ENCODE data around the gene MRPL12.
"Not testable (repeated sequence)": the region's sequence is repeated elsewhere in the genome, so short reads cannot be mapped to it uniquely, and the experiment has no call there.

The MRPL12 gene

GRCh38 chr17:81716674-81716996 lies 13.5 kb downstream of the MRPL12 start:
- no peak for DNase-seq (ENCODE audit: low read depth in 2 of 2)

GRCh38 chr17:81717049-81717765 lies 14.0 kb downstream of the MRPL12 start:
- no peak for DNase-seq (ENCODE audit: low read depth in 2 of 2)

- no peak for DNase-seq (ENCODE audit: low read depth in 2 of 2)
These were observed 14.6 kb downstream of the MRPL12 start for GRCh38 chr17:81717766-81718089.

GRCh38 chr17:81719410-81720266 lies 16.5 kb downstream of the MRPL12 start:
- DNase-seq (ENCODE audit: low read depth in 2 of 2), result no peak

DNA sequence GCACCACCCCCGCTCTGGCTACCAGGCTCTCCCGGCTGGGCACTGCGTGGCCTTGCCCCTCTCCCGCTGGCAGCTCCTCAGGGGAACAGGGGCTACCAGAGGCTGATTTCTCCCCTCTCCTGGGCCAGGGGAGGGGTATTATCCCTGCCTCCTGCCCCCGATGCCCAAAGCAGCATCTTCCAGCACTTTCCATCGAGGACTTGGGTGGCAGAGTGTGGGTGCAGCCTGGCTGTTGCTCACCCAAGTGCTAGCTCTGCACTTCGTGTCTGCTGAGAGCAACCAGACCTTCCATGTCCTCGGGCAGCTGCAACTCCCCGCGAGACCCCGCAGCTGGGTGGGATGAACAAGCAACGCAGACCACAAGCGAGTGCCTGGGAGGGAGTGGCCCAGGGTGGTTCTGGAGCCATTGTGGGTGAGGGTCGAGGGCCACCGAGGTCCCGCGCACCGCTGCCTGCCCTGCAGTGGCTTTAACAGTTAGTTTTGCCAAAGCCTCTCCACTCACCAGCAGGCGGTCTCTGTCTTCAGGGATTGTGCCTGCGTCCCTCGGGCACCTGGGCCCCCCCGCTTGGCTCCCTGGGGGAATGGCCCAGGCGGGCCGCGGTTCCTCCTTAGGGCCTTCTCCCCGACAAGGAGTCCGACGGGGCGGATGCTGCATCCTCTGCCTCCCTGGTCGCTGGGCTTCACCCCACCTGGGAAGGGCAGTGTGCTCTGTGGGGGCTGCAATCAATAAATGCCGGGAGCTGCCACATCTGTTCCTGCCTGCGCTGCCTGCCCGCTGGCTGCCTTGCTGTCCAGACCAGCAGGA lies 17.3 kb downstream of the MRPL12 start:
- DNase-seq (ENCODE audit: low read depth in 2 of 2), result no peak

GRCh38 chr17:81722184-81723120 lies 19.3 kb downstream of the MRPL12 start:
- DNase-seq (ENCODE audit: low read depth in 2 of 2), result no peak

- DNase-seq (ENCODE audit: low read depth in 2 of 2), result no peak
These were observed 20.6 kb downstream of the MRPL12 start for GRCh38 chr17:81723651-81724209.

DNA sequence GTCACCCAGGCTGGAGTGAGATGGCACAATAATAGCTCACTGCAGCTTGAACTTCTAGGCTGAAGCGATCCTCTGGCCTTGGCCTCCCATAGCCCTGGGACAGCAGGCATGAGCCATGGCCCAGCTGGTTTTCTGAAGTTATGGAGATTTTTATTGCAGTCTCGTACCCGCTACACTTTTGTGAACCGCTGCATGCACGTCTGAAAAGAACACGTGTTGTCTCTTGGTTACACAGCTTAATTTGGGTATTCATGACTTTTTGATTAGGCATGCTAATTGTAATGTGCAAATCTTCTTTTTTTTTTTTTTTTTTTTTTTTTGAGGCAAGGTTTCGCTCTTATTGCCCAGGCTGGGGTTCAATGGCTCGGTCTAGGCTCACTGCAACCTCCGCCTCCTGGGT lies 22.3 kb downstream of the MRPL12 start:
- DNase-seq (ENCODE audit: low read depth in 2 of 2), result no peak

DNA sequence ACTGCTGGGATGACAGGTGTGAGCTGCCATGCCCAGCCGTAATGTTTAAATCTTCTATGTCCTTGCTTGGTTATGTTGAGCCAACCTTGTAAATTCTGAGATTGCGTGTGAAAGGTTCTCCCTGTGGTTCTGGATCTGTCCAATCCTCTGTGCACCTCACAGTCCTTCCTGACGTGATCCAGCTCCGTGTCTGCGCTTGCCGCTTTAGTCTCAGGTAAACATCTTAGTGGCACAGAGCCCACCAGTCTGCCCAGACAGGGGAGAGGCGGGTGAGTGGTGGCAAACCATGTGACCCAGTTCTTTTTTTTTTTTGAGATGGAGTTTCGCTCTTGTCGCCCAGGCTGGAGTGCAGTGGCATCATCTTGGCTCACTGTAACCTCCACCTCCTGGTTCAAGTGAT lies 22.8 kb downstream of the MRPL12 start:
- no peak for DNase-seq (ENCODE audit: low read depth in 2 of 2)

- no peak for DNase-seq (ENCODE audit: low read depth in 2 of 2)
These were observed 24.3 kb downstream of the MRPL12 start for GRCh38 chr17:81727324-81728031.

- peak; percentile 18 to 40 for DNase-seq (ENCODE audit: low read depth in 2 of 2)
These were observed 30.6 kb downstream of the MRPL12 start for GRCh38 chr17:81733507-81734404.

- DNase-seq (ENCODE audit: low read depth in 2 of 2), result no peak
These were observed 31.5 kb downstream of the MRPL12 start for GRCh38 chr17:81734405-81735263.

DNA sequence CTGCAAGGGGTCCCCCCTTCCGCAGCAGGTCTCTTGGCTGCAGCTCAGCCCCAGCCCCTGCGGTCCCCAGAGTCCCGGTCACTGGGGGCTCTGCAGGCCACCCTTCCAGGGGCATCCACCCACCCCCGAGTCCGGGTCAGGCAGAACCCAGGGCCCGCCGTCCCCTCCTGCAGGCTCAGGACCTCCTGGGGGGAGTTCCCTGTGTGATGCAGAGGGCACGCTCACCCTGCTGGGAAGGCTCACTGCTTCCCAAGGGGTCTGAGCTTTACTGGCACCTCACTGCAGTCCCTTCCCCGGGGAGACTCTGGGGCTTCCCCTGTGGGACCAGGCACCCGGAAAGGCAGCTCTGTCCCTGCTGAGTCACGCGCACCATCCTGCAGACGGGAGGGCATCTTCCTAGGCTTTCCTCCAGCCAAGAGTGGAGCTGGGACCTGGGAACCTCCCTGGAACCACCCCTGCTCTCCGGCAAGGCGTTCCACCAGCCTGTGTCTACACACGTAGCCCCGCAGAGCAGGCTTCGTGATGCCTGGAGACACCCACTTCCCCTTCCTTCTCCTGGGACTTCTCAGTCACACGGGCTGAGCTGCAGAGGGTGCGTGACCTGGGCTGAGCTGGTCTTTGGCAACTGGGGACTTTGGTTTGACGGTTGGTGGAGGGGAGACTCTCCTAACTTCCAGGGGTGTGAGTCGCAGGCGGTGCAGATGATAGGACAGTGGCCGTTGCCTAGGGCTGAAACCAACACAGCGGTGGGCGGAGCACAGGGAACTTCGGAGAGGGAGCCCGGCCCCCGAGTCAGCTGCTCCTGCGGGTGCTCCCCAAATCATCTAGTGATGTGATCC lies 32.3 kb downstream of the MRPL12 start:
- DNase-seq (ENCODE audit: low read depth in 2 of 2), result no peak

DNA sequence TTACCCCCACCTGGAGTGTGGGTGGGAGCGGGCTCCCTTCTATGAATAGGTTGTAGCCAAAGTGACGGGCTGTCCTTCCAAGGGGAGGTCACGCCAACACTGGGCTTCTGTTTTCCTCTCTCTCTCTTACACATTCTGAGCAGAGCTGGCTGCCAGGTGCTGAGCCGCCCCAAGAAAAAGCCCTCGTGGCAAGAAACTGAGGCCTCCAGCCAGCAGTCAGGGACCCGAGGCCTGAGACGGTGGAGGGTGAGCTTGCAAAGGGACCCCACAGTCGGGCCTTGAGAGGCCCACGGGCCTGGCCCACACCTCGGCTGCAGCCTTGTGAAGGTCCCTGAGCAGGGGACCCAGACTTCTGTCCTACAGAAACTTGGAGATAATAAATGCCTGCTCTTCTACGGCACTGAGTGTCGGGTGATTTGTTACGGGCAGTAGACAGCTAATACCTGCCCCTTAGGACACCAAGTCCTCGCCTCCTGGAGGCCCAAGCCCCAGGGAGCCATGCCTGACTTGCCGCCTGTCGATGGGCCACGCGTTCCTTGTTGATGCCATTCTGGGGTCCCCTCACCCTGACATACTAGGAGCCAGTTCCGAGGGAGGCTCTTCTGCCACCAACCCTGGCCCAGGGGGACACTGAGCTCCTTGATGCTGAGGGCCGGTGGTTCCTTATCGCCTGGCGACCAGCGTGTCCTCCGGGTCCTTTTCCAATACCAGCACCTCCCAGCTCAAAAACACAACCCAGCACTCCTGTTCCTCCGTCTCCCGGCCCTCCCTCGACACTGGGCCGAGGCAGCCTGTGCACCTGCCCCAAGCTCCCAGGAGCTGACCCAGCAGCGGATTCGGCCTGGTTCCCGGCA lies 35.0 kb downstream of the MRPL12 start:
- no peak for DNase-seq (ENCODE audit: low read depth in 2 of 2)

DNA sequence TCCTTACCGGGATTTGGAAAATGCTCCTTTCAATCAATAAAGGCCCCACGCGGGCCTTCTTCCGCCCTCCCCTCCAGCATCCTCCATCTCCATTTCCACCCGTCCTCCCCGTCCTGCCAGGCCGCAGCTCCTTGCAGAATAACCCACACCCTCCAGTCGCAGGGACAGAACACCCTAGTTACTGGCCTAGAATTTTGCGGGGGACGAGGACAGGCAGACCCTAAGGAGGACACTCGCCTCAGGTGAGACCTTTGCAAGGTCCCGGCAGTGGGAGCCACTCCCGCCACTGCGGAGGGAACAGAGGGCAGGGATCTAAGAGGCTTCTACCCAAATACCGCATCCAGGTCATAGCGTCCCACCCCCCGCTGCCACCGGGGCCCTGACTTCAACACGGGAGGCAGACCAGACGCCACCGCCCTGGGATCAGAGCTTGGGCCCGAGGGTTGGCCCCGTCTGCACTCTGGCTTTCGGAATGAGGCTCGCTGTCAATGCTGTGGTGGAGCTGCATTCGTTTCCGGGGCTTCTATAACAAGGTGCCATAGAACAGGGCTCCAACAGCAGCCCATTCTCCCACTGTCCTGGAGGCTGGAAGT lies 35.7 kb downstream of the MRPL12 start:
- DNase-seq (ENCODE audit: low read depth in 2 of 2), result no peak

DNA sequence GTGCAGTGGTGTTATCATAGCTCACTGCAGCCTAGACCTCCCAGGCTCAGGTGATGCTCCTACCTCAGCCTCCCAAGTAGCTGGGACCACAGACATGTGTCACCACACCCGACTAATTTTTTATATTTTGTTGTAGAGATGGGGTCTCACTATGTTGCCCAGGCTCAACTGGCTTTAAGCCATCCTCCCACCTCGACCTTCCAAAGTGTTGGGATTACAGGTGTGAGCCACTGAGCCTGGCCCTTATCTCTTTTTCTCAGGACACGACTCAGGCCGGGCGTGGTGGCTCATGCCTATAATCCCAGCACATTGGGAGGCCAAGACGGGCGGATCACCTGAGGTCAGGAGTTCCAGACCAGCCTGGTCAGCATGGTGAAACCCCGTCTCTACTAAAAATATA lies 36.4 kb downstream of the MRPL12 start:
- not testable (repeated sequence) for DNase-seq (ENCODE audit: low read depth in 2 of 2)

All from stimulated activated CD8-positive, alpha-beta memory T cell treated with anti-CD3 and anti-CD28 coated beads, Interleukin-7, amount 100 ng/mL, for 4 hours (primary cell).